CD1c-positive myeloid dendritic cell (primary cell): ENCODE measurements around the gene CACNA1B.
"Not testable (repeated sequence)": the region's sequence is repeated elsewhere in the genome, so short reads cannot be mapped to it uniquely, and the experiment has no call there.

Experiments
- DNase-seq: peaks from one replicate; pipeline ENCODE4 v3.0.0-alpha.2; 2016; ENCODE audit errors: extremely low spot score

CACNA1B gene

GRCh38 chr9:138099803-138100598, 222.4 kb downstream of the CACNA1B start:
- DNase-seq: no peak

- no peak for DNase-seq
These were observed 223.2 kb downstream of the CACNA1B start for GRCh38 chr9:138100711-138101350.

DNA sequence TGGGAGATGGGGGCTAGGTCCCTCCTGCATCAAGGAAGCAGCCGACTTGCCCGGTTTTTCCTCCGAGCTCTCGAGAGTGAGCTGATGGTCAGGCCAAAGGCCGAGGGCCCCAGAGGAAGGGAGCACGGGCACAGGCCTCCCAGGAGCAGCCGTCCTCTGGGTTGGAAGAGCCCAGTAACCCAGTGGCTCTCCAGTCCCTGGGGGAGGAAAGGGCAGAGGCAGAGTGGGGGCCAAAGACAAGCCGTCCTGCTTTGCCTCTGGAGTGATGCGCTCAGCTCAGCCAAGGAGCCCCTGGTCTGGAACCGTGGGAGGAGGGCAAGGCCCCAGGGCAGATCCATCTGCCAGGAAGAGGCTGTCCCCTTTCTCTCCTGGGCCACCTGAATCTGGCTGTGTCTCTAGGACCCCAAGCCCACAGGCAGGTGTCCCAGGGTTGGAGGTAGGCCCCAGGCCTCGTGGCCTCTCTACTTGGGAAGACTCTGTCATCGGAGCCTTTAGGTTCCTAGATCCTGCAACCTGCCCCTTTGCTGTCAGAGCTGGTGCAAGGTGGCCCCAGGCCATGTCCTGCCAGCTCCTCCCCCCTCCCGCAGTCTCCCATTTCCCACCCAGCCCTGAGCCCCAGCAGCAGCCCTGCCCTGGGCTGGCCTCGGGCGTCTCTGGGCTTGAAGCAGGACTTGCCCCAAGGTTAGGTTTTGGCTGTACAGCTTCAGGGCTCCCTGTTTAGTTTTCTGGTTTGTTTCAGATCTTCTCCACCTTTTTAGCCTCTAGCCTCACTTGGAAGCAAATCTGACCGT, 224.1 kb downstream of the CACNA1B start:
- no peak for DNase-seq

GRCh38 chr9:138102246-138103051, 224.9 kb downstream of the CACNA1B start:
- DNase-seq: no peak

- DNase-seq: no peak
These were observed 225.7 kb downstream of the CACNA1B start for GRCh38 chr9:138103111-138103848.

- no peak for DNase-seq
These were observed 226.2 kb downstream of the CACNA1B start for GRCh38 chr9:138103849-138104206.

GRCh38 chr9:138104251-138105122, 226.9 kb downstream of the CACNA1B start:
- no peak for DNase-seq

- DNase-seq: no peak
These were observed 227.5 kb downstream of the CACNA1B start for GRCh38 chr9:138105123-138105415.

DNA sequence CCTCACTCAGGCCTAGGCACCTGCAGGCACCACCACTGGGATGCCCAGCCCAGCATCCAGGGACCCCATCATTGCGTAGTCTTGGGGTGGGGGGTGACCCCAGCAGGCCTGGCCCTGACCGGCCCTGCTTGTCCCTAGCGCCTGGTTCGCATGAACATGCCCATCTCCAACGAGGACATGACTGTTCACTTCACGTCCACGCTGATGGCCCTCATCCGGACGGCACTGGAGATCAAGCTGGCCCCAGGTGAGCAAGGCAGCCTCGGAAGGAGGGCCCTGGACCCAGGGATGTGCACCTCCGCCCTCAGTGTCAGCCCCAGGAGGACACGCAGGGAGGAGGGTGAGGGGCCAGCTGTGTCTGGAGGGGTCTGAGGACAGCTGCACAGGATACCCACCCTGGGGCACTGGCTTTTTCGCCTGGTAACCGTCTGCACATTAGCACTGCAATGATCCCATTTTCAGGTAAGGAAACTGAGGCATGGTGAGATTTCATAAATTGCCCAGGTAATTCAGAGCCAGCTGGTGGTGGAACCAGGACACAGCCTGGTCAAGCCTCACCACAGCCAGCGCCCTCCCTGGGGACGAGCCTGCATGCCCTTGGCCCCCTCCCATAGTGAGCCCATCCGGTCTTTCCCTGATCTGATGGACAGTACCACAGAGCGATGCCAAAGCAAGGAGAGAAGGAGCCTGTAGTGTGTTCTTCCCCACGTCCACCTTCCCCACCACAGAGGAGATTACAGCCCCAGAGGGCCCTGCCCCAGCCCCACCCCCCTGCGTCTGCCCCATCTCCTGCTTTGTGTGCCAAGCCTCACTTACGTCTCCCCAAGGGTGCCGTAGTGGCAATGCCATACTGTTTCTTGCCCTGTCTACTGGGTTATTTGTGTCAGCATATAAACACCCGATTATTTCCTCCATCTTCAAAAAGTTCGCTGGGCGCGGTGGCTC, 228.3 kb downstream of the CACNA1B start:
- no peak for DNase-seq

DNA sequence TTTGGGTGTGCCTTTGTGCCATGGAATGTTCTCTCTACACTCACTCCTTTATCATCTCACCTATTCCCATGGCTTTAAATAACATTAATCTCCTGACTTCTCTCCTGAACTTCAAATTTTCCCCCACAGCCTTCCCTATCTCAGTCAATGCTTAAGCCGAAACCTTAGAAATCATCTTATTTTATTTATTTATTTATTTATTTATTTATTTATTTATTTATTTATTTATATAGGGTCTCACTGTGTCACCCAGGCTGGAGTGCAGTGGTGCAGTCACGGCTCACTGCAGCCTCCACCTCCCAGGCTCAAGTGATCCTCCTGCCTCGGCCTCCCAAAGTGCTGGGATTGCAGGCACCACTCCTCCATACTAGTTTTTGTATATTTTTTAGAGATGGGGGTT, 229.5 kb downstream of the CACNA1B start:
- DNase-seq: not testable (repeated sequence)

- no peak for DNase-seq
These were observed 234.0 kb downstream of the CACNA1B start for GRCh38 chr9:138111607-138112006.

- DNase-seq: no peak
These were observed 234.6 kb downstream of the CACNA1B start for GRCh38 chr9:138112090-138112748.

DNA sequence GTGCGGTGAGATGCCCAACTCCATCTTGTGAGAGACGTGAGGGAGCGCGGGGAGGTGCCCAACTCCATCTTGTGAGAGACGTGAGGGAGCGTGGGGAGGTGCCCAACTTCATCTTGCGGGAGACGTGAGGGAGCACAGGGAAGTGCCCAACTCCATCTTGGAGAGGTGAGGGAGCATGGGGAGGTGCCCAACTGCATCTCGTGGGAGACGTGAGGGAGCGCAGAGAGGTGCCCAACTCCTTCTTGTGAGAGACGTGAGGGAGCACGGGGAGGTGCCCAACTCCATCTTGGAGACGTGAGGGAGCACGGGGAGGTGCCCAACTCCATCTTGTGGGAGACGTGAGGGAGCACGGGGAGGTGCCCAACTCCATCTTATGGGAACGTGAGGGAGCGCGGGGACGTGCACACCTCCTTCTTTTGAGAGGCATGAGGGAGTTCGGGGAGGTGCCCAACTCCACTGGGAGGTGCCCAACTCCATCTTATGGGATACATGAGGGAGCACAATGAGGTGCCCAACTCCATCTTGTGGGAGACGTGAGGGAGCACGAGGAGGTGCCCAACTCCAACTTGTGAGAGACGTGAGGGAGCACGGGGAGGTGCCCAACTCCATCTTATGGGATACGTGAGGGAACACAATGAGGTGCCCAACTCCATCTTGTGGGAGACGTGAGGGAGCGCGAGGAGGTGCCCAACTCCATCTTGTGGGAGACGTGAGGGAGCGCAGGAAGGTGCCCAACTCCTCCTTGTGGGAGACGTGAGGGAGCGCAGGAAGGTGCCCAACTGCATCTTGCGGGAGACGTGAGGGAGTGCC, 235.4 kb downstream of the CACNA1B start:
- DNase-seq: no peak

DNA sequence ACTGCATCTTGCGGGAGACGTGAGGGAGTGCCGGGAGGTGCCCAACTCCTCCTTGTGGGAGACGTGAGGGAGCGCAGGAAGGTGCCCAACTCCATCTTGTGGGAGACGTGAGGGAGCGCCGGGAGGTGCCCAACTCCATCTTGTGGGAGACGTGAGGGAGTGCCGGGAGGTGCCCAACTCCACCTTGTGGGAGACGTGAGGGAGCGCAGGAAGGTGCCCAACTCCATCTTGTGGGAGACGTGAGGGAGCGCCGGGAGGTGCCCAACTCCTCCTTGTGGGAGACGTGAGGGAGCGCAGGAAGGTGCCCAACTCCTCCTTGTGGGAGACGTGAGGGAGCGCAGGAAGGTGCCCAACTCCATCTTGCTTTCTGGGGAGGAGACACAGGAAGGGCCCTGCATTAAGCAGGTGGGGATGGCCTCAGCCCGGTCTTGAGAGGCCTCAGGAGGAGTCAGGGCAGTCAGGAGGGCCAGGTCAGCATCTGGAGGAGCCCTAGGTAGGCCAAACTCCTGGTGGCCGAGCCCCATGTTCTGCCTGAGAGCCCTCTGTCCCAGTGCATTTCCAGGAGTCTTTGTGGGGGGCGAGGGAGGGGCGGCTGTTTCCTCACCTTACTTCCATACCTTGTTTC, 236.2 kb downstream of the CACNA1B start:
- not testable (repeated sequence) for DNase-seq

GRCh38 chr9:138114501-138115245, 237.1 kb downstream of the CACNA1B start:
- no peak for DNase-seq

GRCh38 chr9:138115506-138115905, 237.9 kb downstream of the CACNA1B start:
- DNase-seq: no peak

DNA sequence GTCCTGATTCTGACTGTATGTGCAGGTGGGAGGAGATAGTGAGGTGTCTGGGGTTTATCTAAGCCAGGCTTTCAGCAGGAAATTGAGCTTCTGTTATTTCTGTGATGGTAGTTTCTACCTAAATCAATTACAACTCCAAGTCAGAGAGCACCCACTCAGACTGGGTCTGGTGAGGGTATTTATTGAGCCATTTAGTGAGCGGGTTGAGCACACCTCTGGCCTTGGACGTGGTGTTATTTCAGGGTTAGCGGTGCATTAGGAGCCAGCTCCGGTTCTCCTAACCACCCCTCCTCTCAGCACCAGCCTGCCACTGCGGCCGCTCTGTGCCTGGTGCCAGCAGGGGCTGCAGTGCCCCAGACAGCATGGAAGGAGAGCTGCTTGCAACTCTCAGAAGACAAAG, 238.9 kb downstream of the CACNA1B start:
- DNase-seq: no peak
